Liver (tissue), 9 donors: ENCODE data around the gene MORF4L1. TPM values are rescaled to one million over a fixed set of nuclear protein-coding genes. Genes with fewer than 3 reads are reported as not detected.

Source experiments
- DNase-seq: peaks from one replicate; pipeline ENCODE4 v3.0.0-alpha.2; 2017; ENCODE audit warnings: low spot score
- H3K27ac ChIP-seq, 2 donors: one replicate each; pipeline ENCODE4 v1.7.0; 2013; ENCODE audit warnings: inconsistent platforms in 2 of 2, low read length in 2 of 2, control low read depth in 1 of 2, low read depth in 1 of 2, mild to moderate bottlenecking in 1 of 2
- H3K27me3 ChIP-seq, 4 donors: one replicate each; pipeline versions ENCODE4 v1.6.1 to v1.7.0; 2013; ENCODE audit warnings: low read length in 3 of 4, inconsistent platforms in 1 of 4, mild to moderate bottlenecking in 1 of 4, moderate library complexity in 1 of 4; ENCODE audit not compliant: control insufficient read depth in 4 of 4, insufficient read depth in 4 of 4
- H3K36me3 ChIP-seq, 4 donors: one replicate each; pipeline versions ENCODE4 v1.6.1 to v1.7.0; 2013; ENCODE audit warnings: low read length in 3 of 4, mild to moderate bottlenecking in 3 of 4, low read depth in 1 of 4, moderate library complexity in 1 of 4; ENCODE audit not compliant: control insufficient read depth in 4 of 4, insufficient read depth in 3 of 4
- H3K4me1 ChIP-seq, 4 donors: one replicate each; pipeline versions ENCODE4 v1.6.1 to v1.7.0; 2013; ENCODE audit warnings: low read length in 3 of 4, mild to moderate bottlenecking in 3 of 4, moderate library complexity in 1 of 4; ENCODE audit not compliant: control insufficient read depth in 4 of 4, insufficient read depth in 4 of 4
- H3K4me3 ChIP-seq, 3 donors: one replicate each; pipeline versions ENCODE4 v1.6.1 to v1.7.0; 2013; ENCODE audit warnings: low read length in 3 of 3, control low read depth in 1 of 3, low read depth in 1 of 3, mild to moderate bottlenecking in 1 of 3
- H3K9ac ChIP-seq, 2 donors: one replicate each; pipeline ENCODE4 v1.7.0; 2013; ENCODE audit warnings: low read length in 2 of 2, mild to moderate bottlenecking in 2 of 2, moderate library complexity in 2 of 2, control low read depth in 1 of 2, low read depth in 1 of 2
- H3K9me3 ChIP-seq, 4 donors: one replicate each; pipeline versions ENCODE4 v1.6.1 to v1.7.0; 2013; ENCODE audit warnings: low read length in 3 of 4; ENCODE audit not compliant: control insufficient read depth in 4 of 4
- ATF3 ChIP-seq: IDR thresholded peaks from 2 replicates; pipeline ENCODE4 v1.6.1; 2016; ENCODE audit warnings: antibody characterized with exemption
- CTCF ChIP-seq: fragments of 150-350 bp; IDR thresholded peaks from 2 replicates; pipeline ENCODE4 v1.5.1; 2017; ENCODE audit warnings: improper control_type of control experiment, low read depth, low read length; ENCODE audit not compliant: missing input control
- EGR1 ChIP-seq, 2 donors: IDR thresholded peaks; 2 replicates each; pipeline ENCODE4 v1.6.1; 2016 to 2018; ENCODE audit warnings: antibody characterized with exemption in 2 of 2, low read depth in 2 of 2
- FOXA2 ChIP-seq: IDR thresholded peaks from 2 replicates; pipeline ENCODE4 v1.6.1; 2016; ENCODE audit warnings: antibody characterized with exemption
- GABPA ChIP-seq, 2 donors: IDR thresholded peaks in 1 of 2; conservative IDR thresholded peaks in 1 of 2; 2 replicates each; pipeline ENCODE4 v1.6.1; 2016; ENCODE audit warnings: antibody characterized with exemption in 2 of 2, mild to moderate bottlenecking in 1 of 2, moderate library complexity in 1 of 2
- HNF4A ChIP-seq, 2 donors: conservative IDR thresholded peaks; 2 replicates each; pipeline ENCODE4 v1.6.1; 2016; ENCODE audit warnings: antibody characterized with exemption in 2 of 2, mild to moderate bottlenecking in 2 of 2
- HNF4G ChIP-seq: IDR thresholded peaks from 2 replicates; pipeline ENCODE4 v1.6.1; 2016; ENCODE audit warnings: antibody characterized with exemption
- MAX ChIP-seq: IDR thresholded peaks from 2 replicates; pipeline ENCODE4 v1.6.1; 2016; ENCODE audit warnings: antibody characterized with exemption
- NR2F2 ChIP-seq: IDR thresholded peaks from 2 replicates; pipeline ENCODE4 v1.6.1; 2016; ENCODE audit warnings: antibody characterized with exemption
- RAD21 ChIP-seq, 2 donors: IDR thresholded peaks; 2 replicates each; pipeline ENCODE4 v1.6.1; 2016; ENCODE audit warnings: antibody characterized with exemption in 2 of 2, mild to moderate bottlenecking in 2 of 2
- REST ChIP-seq: IDR thresholded peaks from 2 replicates; pipeline ENCODE4 v1.6.1; 2016; ENCODE audit warnings: antibody characterized with exemption, mild to moderate bottlenecking
- RXRA ChIP-seq, 2 donors: IDR thresholded peaks; 2 replicates each; pipeline ENCODE4 v1.6.1; 2017 to 2018; ENCODE audit warnings: antibody characterized with exemption in 2 of 2, mild to moderate bottlenecking in 1 of 2
- SP1 ChIP-seq: IDR thresholded peaks from 2 replicates; pipeline ENCODE4 v1.6.1; 2018; ENCODE audit warnings: antibody characterized with exemption, mild to moderate bottlenecking
- TAF1 ChIP-seq: conservative IDR thresholded peaks from 2 replicates; pipeline ENCODE4 v1.6.1; 2016; ENCODE audit warnings: antibody characterized with exemption, mild to moderate bottlenecking
- YY1 ChIP-seq: IDR thresholded peaks from 2 replicates; pipeline ENCODE4 v1.6.1; 2016; ENCODE audit warnings: antibody characterized with exemption, mild to moderate bottlenecking
- ZBTB33 ChIP-seq: IDR thresholded peaks from 2 replicates; pipeline ENCODE4 v1.6.1; 2016; ENCODE audit warnings: antibody characterized with exemption
- WGBS: extraction: QIAGEN DNeasy Blood & Tissue Kit; methylation state at CpG from one replicate; pipeline ENCODE4 v1.1.7; 2013; 5-methylcytosine and 5-hydroxymethylcytosine counted together
- polyA plus RNA-seq, 2 donors: library from polyadenylated mRNA; stranded (reverse) in 1 of 2; unstranded in 1 of 2; fragments of 200-250 nt in 1 of 2; fragments of >200 nt in 1 of 2; fragmentation: Nextera tagmentation in 1 of 2; extraction: Ambion mirVana in 1 of 2; gene quantifications; one replicate each; pipeline versions ENCODE4 v1.2.1 to v1.2.3, GENCODE V29; 2013 to 2015
- total RNA-seq, 2 donors: library from RNA; depleted of rRNA; stranded (reverse); fragments of >200 nt; gene quantifications; one replicate each; pipeline ENCODE4 v1.2.3, GENCODE V29; 2014
- donor health status: healthy.
- donor health status: healthy.
- donor health status: healthy.
- donor health status: healthy.
- donor health status: healthy.

Gene MORF4L1
- total and polyA plus RNA-seq, 4 donors = 67.5 to 134 (median 123) TPM

- H3K9me3 ChIP-seq = no peaks in the 10 kb centered on the region
- 53% methylated on average over 6 of the region's 6 CpGs for WGBS
- no peak overlapping the region for H3K4me3 ChIP-seq
- H3K9ac ChIP-seq = no peak overlapping the region
- no peaks in the 10 kb centered on the region for H3K4me1 ChIP-seq
- H3K27me3 ChIP-seq = no peaks in the 10 kb centered on the region
- no peak for TF ChIP-seq HNF4G
- TF ChIP-seq RXRA (IDR thresholded peaks at IDR 0.05) = no peak
- TF ChIP-seq REST = no peak
- no peak for TF ChIP-seq NR2F2
- no peak for TF ChIP-seq ZBTB33
- no peak for TF ChIP-seq RAD21 (IDR thresholded peaks at IDR 0.05)
- no peak for TF ChIP-seq CTCF
- no peak for TF ChIP-seq FOXA2
- no peak for TF ChIP-seq YY1
- H3K36me3 ChIP-seq = no peaks in the 10 kb centered on the region
- DNase-seq = no peak
- no peak overlapping the region for H3K27ac ChIP-seq
Measured at GRCh38 chr15:78850941-78851755, 21.5 kb upstream of the MORF4L1 start.

- no peaks in the 10 kb centered on the region for H3K4me1 ChIP-seq
Measured at GRCh38 chr15:78853500-78853899, 19.2 kb upstream of the MORF4L1 start.

More at GRCh38 chr15:78853500-78853899, 19.2 kb upstream of the MORF4L1 start:
- no peak for TF ChIP-seq FOXA2
- no peak for TF ChIP-seq ZBTB33
- no peak for TF ChIP-seq MAX
- no peak for TF ChIP-seq HNF4G
- no peak for TF ChIP-seq TAF1
- TF ChIP-seq NR2F2 = no peak
- TF ChIP-seq SP1 = no peak
- no peak for TF ChIP-seq ATF3
- no peak for TF ChIP-seq GABPA (IDR thresholded peaks at IDR 0.05 in 1 of 2, conservative IDR thresholded peaks at IDR 0.05 in 1 of 2)
- no peak for TF ChIP-seq EGR1 (IDR thresholded peaks at IDR 0.05; ENCODE audit: low read depth in 2 of 2)
- no peak for TF ChIP-seq CTCF
- no peak for TF ChIP-seq HNF4A (conservative IDR thresholded peaks at IDR 0.05)
- TF ChIP-seq YY1 = no peak
- H3K27me3 ChIP-seq = no peaks in the 10 kb centered on the region
- no peaks in the 10 kb centered on the region for H3K9me3 ChIP-seq
- H3K27ac ChIP-seq = no peak overlapping the region
- 95% methylated on average over 6 of the region's 6 CpGs for WGBS
- H3K4me3 ChIP-seq = no peak overlapping the region
- no peak for DNase-seq
- H3K9ac ChIP-seq = no peak overlapping the region
- H3K36me3 ChIP-seq = no peaks in the 10 kb centered on the region
